HL-60 (cell line): ENCODE data around the gene FOXB2.

Experiments used
- DNase-seq, 2 experiments: peaks; one replicate each; pipeline ENCODE4 v3.0.0-alpha.2; 2010 to 2020; ENCODE audit warnings: low read depth in 1 of 2, low spot score in 1 of 2
- H3K27ac ChIP-seq: fragments of 250-450 bp; sonication (Bioruptor Pico); replicated peaks from 2 replicates; pipeline ENCODE4 v1.5.1; 2020; ENCODE audit warnings: mild to moderate bottlenecking, moderate library complexity
- H3K27me3 ChIP-seq: fragments of 250-450 bp; sonication (Bioruptor Pico); 2 replicates; pipeline ENCODE4 v1.5.1; 2021; ENCODE audit warnings: mild to moderate bottlenecking, moderate library complexity; ENCODE audit not compliant: insufficient read depth, poor library complexity, severe bottlenecking
- H3K4me3 ChIP-seq: replicated peaks from 2 replicates; pipeline ENCODE4 v1.5.1; 2011; ENCODE audit warnings: mild to moderate bottlenecking, control low read depth, low read length; ENCODE audit not compliant: insufficient read depth
- GABPA ChIP-seq: IDR thresholded peaks from 2 replicates; pipeline ENCODE4 v1.6.1; 2012; ENCODE audit warnings: low read depth
- POLR2AphosphoS5 ChIP-seq: IDR thresholded peaks from 2 replicates; pipeline ENCODE4 v1.6.1; 2012; ENCODE audit warnings: low read depth
- SPI1 ChIP-seq: IDR thresholded peaks from 2 replicates; pipeline ENCODE4 v1.6.1; 2012; ENCODE audit warnings: low read depth, mild to moderate bottlenecking, borderline replicate concordance
- TF ChIP-seq, protein P1 (sequence below): IDR thresholded peaks from one replicate; pipeline ENCODE4 v1.5.1; 2011; ENCODE audit warnings: low read length, control low read depth, inconsistent platforms; ENCODE audit not compliant: insufficient read depth
- TF ChIP-seq, protein P2 (sequence below): IDR thresholded peaks from 2 replicates; pipeline ENCODE4 v1.6.1; 2012; ENCODE audit warnings: low read depth; ENCODE audit not compliant: insufficient replicate concordance

Gene FOXB2

DNA sequence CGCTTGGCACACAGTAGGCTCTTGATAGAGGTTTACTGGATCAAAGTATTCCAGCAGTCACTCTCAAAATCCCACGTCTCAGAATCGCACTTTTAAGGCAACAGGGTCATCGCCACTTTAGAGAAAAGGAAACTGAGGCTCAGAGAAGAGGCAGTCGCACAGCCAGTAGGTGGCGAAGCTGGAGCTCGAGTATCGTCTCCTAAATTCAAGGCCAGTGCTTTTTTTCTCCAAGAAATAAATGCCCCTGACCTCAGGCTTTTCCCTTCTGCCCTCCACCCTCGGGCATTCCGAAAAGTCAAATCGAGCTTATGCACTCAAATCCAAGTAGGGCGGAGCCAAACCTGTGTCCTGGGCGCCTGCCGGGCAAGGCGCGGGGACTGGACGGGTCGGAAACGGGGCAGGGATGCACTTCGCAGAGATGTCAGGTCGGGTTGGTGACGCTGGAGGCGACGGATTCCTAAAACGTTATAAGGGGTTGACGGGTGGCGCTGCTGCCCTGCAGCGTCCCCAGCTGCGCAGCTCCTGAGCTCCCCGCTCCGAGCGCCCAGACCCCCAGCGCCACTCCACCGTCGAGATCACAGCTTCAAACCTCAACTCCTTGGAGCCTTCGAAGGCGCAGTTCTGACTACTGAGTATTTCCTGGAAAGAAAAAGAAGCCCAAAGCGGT, 4.7 kb upstream of the FOXB2 start:
- no peak overlapping the region for H3K27ac ChIP-seq
- TF ChIP-seq, protein P1, sequence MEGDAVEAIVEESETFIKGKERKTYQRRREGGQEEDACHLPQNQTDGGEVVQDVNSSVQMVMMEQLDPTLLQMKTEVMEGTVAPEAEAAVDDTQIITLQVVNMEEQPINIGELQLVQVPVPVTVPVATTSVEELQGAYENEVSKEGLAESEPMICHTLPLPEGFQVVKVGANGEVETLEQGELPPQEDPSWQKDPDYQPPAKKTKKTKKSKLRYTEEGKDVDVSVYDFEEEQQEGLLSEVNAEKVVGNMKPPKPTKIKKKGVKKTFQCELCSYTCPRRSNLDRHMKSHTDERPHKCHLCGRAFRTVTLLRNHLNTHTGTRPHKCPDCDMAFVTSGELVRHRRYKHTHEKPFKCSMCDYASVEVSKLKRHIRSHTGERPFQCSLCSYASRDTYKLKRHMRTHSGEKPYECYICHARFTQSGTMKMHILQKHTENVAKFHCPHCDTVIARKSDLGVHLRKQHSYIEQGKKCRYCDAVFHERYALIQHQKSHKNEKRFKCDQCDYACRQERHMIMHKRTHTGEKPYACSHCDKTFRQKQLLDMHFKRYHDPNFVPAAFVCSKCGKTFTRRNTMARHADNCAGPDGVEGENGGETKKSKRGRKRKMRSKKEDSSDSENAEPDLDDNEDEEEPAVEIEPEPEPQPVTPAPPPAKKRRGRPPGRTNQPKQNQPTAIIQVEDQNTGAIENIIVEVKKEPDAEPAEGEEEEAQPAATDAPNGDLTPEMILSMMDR = no peak
- TF ChIP-seq GABPA (no peak), SPI1 (no peak), POLR2AphosphoS5 (no peak)
- TF ChIP-seq, protein P2, sequence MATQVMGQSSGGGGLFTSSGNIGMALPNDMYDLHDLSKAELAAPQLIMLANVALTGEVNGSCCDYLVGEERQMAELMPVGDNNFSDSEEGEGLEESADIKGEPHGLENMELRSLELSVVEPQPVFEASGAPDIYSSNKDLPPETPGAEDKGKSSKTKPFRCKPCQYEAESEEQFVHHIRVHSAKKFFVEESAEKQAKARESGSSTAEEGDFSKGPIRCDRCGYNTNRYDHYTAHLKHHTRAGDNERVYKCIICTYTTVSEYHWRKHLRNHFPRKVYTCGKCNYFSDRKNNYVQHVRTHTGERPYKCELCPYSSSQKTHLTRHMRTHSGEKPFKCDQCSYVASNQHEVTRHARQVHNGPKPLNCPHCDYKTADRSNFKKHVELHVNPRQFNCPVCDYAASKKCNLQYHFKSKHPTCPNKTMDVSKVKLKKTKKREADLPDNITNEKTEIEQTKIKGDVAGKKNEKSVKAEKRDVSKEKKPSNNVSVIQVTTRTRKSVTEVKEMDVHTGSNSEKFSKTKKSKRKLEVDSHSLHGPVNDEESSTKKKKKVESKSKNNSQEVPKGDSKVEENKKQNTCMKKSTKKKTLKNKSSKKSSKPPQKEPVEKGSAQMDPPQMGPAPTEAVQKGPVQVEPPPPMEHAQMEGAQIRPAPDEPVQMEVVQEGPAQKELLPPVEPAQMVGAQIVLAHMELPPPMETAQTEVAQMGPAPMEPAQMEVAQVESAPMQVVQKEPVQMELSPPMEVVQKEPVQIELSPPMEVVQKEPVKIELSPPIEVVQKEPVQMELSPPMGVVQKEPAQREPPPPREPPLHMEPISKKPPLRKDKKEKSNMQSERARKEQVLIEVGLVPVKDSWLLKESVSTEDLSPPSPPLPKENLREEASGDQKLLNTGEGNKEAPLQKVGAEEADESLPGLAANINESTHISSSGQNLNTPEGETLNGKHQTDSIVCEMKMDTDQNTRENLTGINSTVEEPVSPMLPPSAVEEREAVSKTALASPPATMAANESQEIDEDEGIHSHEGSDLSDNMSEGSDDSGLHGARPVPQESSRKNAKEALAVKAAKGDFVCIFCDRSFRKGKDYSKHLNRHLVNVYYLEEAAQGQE = no peak
- no peak for DNase-seq
- no peak overlapping the region for H3K4me3 ChIP-seq
- peaks cover 88% of the 10 kb centered on the region for H3K27me3 ChIP-seq

DNA sequence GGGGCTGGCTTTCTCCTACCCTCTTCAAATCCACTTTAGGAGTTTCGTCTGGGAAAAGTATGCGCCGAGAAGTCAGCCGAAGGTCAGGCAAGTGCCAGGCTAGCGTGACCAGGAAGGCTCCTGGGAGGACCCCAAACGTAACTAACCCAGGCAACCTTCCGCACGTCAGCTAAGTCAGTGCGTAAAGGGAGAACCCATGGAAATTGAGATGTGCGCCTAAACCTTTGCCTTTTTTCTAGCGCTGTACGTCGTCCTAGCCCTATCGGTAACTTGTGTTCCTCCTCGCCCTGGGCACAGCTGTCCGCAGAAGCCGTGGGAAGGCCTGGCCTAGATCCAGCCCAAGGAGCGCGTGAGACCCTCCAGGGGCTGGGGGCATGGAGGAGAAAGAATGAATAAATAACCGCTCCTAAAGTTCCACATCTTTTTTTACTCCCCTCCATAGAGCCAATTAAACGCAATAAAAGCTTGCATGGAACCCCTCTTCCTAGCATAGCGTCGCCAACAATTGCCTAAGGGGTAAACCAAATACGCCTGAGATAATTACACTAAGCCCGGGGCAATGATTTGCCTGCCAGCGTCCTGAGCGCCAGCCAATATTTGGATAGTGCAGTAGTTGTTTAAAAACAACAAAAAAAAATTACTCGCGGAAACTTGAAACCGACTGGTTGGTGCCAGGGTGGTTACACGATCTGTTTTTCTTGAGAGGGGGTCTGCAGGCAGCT, 4.0 kb upstream of the FOXB2 start:
- no peak overlapping the region for H3K27ac ChIP-seq
- H3K27me3 ChIP-seq = peaks cover 91% of the 10 kb centered on the region
- TF ChIP-seq, protein P2 = no peak
- TF ChIP-seq GABPA (no peak), SPI1 (no peak), POLR2AphosphoS5 (no peak)
- TF ChIP-seq, protein P1 = no peak
- DNase-seq = no peak
- no peak overlapping the region; the same call in 1 of the 2 replicates for H3K4me3 ChIP-seq

DNA sequence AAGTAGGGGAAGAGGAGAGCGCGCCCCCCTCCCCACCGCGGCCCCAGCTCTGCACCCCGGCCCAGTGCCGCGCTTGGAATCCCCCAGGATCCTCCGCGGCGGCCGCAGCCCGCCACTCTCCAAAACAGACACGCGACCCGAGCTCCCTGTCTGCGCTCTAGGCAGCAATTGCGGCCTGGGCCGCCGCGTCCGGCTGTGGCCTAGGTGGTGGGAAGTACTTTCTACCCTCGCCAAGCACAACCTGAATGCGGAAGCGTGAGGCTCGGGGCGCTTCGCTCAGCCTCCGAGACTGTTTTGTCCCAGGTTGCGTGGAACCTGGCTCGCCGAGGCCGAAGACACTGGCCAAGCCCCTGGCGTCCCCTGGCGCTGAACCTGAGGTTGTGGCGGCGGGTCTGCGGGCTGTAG, 3.3 kb upstream of the FOXB2 start:
- no peak overlapping the region for H3K27ac ChIP-seq
- no peak overlapping the region; the same call in 1 of the 2 replicates for H3K4me3 ChIP-seq
- H3K27me3 ChIP-seq = peaks cover 93% of the 10 kb centered on the region
- TF ChIP-seq, protein P2 = no peak
- no peak for TF ChIP-seq GABPA
- TF ChIP-seq, protein P1 = no peak
- TF ChIP-seq POLR2AphosphoS5 = no peak
- TF ChIP-seq SPI1 = peak; percentile 24
- peak; percentile 8 to 56 for DNase-seq
